CD1c-positive myeloid dendritic cell (primary cell): ENCODE data around the gene GPX4.

Source experiments
- DNase-seq: peaks from one replicate; pipeline ENCODE4 v3.0.0-alpha.2; 2016; ENCODE audit errors: extremely low spot score

GPX4 gene, protein sequence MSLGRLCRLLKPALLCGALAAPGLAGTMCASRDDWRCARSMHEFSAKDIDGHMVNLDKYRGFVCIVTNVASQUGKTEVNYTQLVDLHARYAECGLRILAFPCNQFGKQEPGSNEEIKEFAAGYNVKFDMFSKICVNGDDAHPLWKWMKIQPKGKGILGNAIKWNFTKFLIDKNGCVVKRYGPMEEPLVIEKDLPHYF

DNA sequence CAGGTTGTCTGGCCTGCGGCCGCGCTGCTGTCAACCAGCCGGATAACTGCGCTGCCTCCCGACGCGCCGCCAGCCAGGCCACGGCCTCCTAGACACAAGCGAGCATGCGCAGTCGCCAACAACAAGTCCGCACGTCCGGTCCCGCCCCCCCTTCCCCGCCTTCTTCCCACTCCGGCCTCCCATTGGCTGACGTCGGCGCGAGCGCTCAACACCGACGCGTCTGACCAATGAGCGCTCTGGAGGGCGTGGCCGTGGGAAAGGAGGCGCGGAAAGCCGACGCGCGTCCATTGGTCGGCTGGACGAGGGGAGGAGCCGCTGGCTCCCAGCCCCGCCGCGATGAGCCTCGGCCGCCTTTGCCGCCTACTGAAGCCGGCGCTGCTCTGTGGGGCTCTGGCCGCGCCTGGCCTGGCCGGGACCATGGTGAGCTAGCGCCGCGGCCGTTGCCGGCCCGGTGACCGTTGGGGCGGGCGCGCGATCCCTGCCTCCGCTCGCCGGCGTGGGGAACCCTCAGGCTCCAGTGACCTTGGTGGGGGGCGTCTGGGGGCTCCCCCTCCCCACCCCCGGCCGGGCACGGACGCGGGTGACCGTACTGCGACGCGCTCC is at the start of gene GPX4:
Gene GPX4, plus strand, starts transcription at position 287 of the 603 bp plus-strand sequence. Its CDS starts 50 bp downstream, at position 337.
- peak; percentile 100 for DNase-seq

DNA sequence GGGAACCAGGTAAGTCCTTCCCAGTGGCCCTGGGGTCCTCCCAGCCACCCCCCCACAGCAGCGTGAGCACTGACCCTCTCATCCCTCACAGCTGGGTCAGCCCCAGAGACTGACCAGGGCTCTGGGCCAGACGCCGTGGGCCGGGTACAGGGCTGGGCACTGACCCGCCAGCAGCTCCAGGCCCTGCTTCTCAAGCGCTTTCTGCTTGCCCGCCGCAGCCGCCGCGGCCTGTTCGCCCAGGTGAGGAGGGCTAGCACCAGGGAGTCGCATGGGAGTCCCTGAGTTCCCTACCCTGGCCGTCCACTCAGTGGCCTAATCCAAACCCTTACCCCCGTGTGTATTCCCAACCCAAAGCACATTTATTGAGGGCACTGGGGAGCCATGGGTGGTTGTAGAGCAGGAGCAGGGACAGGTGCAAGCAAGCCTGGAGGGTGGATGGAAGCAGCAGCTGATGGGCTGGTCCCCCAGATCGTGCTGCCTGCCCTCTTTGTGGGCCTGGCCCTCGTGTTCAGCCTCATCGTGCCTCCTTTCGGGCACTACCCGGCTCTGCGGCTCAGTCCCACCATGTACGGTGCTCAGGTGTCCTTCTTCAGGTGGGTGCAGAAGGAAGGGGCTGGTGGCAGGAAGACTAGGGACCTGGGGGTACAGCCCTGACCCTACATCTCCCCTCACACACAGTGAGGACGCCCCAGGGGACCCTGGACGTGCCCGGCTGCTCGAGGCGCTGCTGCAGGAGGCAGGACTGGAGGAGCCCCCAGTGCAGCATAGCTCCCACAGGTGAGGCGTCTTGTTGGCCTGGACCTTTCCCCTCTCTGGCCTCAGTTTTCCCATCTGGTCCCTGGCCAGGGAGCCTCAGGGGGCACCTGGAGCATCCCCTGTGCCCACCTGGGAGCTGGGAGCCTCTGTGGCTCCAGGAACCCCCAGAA is 49.4 kb upstream of the GPX4 start:
- no peak for DNase-seq

DNA sequence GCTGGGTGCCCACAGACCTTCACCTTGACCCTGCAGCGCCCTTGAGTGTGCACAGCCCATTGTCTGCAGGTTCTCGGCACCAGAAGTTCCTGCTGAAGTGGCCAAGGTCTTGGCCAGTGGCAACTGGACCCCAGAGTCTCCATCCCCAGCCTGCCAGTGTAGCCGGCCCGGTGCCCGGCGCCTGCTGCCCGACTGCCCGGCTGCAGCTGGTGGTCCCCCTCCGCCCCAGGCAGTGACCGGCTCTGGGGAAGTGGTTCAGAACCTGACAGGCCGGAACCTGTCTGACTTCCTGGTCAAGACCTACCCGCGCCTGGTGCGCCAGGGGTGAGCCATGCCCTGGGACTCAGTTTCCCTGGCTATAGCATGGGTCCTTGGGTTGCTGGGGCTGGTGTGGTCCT is 48.8 kb upstream of the GPX4 start:
- no peak for DNase-seq

DNA sequence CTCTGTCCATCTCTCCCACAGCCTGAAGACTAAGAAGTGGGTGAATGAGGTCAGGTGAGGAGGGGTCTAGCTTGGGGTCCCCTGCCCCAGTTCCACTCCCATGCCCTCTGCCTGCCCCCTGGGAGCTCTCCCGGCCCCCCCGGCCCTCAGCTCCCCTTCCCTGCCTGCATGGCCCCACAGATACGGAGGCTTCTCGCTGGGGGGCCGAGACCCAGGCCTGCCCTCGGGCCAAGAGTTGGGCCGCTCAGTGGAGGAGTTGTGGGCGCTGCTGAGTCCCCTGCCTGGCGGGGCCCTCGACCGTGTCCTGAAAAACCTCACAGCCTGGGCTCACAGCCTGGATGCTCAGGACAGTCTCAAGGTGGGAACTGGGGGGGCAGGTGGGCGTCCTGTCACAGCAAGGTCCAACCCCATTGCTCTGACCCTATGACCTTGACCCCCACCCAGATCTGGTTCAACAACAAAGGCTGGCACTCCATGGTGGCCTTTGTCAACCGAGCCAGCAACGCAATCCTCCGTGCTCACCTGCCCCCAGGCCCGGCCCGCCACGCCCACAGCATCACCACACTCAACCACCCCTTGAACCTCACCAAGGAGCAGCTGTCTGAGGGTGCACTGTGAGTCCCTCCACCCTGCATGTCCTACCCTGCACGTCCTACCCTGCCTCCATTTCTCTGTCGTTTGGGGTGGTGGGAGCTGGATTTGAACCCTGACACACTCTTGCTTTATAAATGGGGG is 47.7 kb upstream of the GPX4 start:
- no peak for DNase-seq

DNA sequence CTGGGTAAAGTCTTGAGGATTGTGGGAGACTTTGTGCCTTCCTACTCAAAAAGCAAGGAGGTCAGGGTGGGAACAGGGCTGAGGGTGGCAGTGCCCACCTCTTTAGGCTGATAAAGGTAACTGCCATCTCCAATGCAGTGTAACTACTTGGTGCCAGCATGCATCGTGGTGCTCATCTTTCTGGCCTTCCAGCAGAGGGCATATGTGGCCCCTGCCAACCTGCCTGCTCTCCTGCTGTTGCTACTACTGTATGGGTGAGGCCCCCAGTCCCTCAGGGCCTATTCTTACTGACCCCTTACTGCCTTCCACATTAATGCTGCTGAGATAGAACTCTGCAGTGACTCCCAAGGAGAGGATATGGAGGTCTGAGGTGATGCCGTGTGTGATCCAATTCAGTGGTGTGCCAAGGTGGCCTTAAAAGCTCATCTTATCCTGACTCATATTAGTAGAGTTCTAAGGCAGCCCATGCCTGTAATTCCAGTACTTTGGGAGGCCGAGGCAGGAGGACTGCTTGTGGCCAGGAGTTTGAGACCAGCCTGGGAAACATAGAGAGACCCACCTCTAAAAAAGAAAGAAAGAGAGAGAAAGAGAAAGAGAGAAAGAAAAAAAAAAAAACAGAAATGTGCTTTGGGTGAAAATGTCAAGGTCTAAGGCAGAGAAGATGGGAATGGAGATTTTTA is 46.5 kb upstream of the GPX4 start:
- peak; percentile 42 for DNase-seq

DNA sequence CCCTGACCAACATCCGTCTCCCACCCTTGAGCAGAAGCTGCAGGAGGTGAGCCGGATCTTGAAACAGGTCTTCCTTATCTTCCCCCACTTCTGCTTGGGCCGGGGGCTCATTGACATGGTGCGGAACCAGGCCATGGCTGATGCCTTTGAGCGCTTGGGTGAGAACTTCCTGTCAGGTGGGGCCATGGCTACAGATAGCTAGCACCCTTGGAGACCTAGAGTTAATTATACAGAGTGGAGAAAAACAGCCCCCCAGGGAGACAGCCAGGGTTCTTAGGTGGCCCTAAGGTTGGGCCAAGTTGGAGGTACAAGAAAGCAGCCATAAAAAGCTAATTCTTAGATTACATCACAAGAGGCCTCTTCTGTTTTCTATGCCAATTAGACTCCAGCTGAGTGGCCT is 45.7 kb upstream of the GPX4 start:
- no peak for DNase-seq

DNA sequence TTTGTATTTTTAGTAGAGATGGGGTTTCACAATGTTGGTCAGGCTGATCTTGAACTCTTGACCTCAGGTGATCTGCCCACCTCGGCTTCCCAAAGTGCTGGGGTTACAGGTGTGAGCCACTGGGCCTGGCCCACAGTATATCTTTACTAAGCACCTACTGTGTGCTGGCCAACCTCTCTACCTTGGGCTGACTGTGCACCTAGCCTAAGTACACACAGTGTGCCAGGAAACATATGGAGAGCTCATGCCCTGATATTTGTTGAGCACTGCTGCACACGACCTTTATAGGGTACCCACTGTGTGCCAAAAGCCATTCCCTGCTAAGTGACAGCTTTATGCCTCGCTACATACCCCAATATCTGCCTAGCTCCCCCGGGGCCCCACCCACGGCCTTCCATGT is 43.1 kb upstream of the GPX4 start:
- no peak for DNase-seq

DNA sequence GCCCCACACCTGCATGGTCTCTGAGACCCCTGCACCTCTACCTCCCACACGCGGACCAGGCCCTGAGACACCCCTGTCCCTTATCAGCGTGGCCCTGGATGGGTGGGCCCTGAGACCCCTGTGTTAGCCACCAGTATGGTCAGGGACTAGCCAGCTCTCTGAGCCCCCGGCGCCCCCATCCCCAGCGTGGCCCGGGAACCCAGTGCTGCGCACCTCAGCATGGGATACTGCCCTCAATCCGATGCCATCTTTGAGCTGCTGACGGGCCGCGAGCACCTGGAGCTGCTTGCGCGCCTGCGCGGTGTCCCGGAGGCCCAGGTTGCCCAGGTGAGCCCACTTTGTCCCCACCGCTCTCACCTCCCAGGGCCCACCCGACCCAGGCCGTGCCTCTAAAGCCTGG is 41.8 kb upstream of the GPX4 start:
- no peak for DNase-seq

DNA sequence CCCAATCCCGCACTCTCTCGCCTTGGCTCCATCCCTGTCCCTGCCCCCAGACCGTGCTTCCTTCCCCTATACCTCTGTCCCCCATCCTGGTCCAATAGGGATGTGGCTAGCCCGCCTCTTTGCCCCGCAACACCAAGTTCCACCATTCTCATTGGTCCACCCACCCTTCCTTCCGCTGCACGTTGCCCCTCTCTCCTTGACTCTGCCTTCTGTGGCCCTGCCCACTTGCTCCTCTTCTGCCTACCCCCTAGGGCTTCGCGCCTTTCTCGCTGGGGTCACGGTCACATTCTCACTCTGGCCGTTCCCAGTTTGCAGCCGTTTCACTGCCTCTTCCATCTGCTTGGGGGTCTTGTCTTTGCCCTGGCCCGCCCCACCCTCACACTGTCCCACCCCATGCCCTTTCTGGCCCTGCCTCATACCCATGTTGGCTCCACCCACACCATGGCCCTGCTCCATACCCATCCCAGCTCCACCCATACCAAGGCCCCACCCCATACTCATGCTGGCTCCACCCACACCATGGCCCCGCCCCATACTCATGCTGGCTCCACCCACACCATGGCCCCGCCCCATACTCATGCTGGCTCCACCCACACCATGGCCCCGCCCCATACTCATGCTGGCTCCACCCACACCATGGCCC is 41.3 kb upstream of the GPX4 start:
- DNase-seq: no peak

DNA sequence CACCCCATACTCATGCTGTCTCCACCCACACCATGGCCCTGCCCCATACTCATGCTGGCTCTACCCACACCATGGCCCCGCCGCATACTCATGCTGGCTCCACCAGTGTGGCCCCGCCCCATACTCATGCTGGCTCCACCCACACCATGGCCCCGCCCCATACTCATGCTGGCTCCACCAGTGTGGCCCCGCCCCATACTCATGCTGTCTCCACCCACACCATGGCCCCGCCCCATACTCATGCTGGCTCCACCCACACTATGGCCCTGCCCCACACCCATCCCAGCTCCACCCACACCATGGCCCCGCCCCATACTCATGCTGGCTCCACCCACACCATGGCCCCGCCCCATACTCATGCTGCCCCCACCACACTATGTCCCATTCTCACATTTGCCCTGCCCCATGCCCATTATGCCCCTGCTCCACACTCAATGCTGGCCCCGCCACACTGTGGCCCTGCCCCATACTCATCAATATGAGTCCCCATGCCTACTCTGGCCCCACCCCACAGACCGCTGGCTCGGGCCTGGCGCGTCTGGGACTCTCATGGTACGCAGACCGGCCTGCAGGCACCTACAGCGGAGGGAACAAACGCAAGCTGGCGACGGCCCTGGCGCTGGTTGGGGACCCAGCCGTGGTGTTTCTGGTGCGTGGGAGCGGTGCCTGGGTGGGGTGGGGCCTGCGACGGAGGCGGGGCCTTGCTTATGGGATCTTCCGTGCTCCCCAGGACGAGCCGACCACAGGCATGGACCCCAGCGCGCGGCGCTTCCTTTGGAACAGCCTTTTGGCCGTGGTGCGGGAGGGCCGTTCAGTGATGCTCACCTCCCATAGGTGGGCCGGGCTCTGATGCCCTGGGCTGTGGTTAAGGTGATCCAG is 40.5 kb upstream of the GPX4 start:
- DNase-seq: peak; percentile 75

DNA sequence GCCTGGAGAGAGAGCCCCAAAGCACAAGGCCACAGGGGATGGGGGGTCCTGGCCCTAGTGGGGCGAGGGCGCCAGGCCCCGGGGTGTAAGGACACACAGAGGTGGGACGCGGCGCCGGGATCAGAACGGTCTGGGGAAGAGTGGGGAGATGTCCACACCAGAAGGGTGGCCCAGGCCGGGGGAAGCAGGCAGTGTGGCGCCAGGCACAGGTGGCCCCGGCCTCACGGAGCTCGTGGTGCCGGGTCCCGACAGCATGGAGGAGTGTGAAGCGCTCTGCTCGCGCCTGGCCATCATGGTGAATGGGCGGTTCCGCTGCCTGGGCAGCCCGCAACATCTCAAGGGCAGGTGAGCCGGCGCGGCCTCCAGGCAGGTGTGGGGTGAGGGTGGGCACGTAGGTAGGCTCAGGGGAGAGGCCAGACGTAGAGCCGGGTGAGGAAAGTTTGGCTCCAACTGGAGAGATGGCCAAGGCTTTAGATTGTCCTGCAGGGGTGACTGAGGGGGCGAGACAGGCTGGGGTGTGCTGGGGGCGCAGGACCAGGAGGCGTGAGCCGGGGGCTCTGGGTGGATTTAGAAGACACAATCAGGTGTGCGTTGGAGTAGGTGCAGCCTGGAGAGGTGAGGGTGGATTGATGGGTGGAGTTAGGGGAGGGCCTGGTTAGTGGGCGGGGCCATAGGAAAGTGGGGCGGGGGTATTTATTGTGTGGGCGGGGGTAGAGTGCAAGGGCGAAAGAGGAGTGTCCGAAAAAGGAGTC is 39.7 kb upstream of the GPX4 start:
- DNase-seq: no peak

DNA sequence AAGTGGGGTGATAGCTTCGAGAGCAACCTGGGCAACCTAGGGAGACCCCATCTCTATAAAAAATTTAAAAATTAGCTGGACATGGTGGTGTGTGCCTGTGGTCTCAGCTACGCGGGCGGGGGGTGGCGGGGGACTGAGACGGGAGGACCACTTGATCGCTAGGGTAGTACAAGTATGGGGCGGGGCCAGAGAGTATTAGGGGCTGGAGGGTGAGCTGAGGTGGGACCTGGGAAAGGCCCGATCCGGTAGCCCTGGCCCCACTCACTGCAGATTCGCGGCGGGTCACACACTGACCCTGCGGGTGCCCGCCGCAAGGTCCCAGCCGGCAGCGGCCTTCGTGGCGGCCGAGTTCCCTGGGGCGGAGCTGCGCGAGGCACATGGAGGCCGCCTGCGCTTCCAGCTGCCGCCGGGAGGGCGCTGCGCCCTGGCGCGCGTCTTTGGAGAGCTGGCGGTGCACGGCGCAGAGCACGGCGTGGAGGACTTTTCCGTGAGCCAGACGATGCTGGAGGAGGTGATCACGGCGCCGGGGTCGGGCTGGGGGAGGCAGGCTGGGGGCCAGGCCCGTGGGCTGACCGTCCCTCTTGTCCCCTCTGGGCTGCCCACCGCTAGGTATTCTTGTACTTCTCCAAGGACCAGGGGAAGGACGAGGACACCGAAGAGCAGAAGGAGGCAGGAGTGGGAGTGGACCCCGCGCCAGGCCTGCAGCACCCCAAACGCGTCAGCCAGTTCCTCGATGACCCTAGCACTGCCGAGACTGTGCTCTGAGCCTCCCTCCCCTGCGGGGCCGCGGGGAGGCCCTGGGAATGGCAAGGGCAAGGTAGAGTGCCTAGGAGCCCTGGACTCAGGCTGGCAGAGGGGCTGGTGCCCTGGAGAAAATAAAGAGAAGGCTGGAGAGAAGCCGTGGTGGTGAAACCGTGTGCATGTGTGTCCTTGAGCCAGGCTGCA is 38.9 kb upstream of the GPX4 start:
- peak; percentile 83 for DNase-seq

DNA sequence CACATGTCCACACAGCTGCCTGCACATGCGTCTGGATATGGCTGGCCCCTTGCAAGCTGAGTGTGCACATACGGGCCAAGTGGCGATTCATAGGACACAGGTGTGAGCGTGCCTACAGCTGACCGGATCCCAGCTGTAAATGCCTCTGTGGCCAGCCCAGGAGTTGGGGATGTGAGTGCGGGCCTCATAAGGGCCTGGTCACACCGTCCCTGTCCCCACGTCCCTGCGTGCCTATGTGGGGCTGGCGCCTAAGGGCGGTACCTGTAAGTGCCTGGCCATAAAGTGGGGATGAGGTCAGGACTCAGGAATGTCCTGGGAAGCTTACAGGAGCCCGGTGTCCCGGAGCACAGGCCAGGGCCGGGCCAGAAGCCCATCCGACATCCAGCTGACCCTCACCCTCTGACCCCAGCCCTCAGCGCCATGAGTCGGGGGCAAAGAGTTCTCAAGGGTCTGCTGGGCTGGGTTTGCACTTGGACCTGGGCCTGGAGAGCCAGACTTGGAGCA is 38.1 kb upstream of the GPX4 start:
- DNase-seq: no peak

DNA sequence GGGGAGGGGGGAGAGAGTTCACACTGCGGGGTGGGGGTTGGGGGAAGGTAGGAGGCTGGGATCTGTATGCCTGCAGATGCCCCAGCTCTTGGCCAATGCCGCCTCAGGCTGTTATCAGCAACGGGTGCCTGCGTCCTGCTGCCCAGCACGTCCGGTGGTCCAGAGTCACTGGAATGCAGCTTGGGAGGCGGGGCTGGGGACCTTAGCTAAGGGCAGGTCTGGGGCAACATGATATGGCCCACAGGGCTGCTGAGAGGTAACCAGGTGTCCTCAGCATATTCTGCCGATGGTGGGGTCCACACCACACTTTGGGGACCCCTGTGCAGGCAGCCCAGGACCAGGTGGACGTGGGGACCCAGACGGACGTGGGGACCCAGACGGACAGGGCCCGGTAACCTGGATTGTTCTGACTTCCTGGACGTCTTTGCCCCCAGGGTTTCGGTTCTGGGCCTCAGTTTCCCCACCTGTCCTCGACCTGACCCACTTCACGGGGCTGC is 37.5 kb upstream of the GPX4 start:
- DNase-seq: no peak

DNA sequence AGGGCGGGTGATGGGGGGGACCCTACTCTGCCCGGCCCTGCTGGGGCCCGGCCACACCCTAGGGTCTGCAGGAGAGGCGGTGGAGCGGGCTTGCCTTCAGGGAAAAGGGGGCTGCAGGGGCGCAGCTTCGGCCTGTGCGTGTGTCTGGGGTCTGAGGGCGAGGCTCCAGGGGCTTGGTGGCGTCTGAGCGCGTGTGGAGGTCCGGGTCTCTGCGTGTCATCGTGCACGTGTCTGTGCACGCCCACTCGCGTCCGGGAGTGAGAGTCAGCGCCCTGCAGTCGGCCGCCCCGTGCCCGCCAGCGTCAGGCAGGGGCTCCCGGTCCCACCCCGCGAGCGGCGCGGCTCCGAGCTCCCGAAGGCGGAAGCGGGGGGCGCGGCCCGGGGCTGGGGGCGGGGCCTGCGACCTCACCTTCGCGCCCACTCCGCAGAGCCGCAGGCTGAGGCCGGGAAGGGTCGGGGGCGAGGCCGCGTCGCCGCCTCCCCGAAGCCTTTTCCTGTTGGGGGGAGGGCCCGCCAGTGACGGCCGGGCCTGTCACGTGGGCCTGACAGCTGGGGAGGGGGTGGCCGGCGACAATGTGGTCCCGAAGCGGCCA is 37.0 kb upstream of the GPX4 start, which contains the start of gene ARHGAP45:
Gene ARHGAP45, plus strand, starts transcription at position 420 of the 593 bp plus-strand sequence. CDS start 239 bp downstream, outside the sequence.
- peak; percentile 90 for DNase-seq

DNA sequence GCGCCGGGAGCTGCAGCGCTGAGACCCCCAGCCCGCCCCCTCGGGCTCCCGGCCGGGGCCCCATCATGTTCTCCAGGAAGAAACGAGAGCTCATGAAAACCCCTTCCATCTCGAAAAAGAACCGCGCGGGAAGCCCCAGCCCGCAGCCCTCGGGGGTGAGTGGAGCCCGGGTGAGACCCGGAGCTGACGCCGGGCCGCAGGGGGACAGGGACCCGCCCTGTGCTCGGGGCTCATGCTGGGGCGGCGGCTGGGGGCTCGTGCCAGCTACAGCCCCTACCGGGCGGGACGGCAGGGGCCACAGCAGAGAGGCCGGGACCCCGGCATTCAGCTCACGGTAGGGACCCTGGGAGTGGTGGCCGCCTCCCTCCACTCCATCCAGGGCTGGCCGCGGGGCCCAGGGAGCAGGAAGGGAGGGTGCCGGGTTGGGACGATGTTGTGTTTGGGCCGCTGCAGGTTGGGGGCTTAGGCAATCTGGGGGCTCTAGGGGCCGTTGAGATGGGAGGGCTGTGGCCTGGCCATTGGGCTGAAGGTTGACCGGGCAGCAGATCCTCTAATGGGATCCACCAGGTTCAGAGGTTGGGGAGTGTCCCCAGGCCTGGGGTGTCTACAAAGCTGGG is 36.3 kb upstream of the GPX4 start:
- no peak for DNase-seq
